ENCODE data around the gene CD8B2. TPM values are rescaled to one million over a fixed set of nuclear protein-coding genes. Genes with fewer than 3 reads are reported as not detected.
"Not testable (repeated sequence)": the region's sequence is repeated elsewhere in the genome, so short reads cannot be mapped to it uniquely, and the experiment has no call there.

The CD8B2 gene
- total and polyA plus RNA-seq, 5 donors: not detected

GRCh38 chr2:106513391-106513790 lies 26.2 kb downstream of the CD8B2 start:
- H3K27ac ChIP-seq (ENCODE audit: low read length); H3K9me3 ChIP-seq (ENCODE audit: control insufficient read depth, low read length); H3K4me1 ChIP-seq (ENCODE audit: control insufficient read depth, insufficient read depth, low read length); DNase-seq; intact Hi-C loops (cut with DNase I); H3K27me3 ChIP-seq (ENCODE audit: control insufficient read depth, insufficient read depth); ATAC-seq; H3K4me3 ChIP-seq (ENCODE audit: low read length): not testable (repeated sequence)
- WGBS: 92% methylated on average over 3 of the region's 5 CpGs

GRCh38 chr2:106514827-106515226 lies 27.7 kb downstream of the CD8B2 start:
- H3K27ac ChIP-seq (ENCODE audit: low read length); ATAC-seq; intact Hi-C loops (cut with DNase I); H3K9me3 ChIP-seq (ENCODE audit: control insufficient read depth, low read length); H3K4me1 ChIP-seq (ENCODE audit: control insufficient read depth, insufficient read depth, low read length); H3K4me3 ChIP-seq (ENCODE audit: low read length); H3K27me3 ChIP-seq (ENCODE audit: control insufficient read depth, insufficient read depth); DNase-seq: not testable (repeated sequence)
- WGBS: 83% methylated on average over 3 of the region's 3 CpGs

- no peaks in the 10 kb centered on the region for H3K27me3 ChIP-seq (ENCODE audit: control insufficient read depth, insufficient read depth)
- no peaks in the 10 kb centered on the region for H3K4me1 ChIP-seq (ENCODE audit: control insufficient read depth, insufficient read depth, low read length)
- H3K4me3 ChIP-seq (ENCODE audit: low read length): no peak overlapping the region
- H3K27ac ChIP-seq (ENCODE audit: low read length): no peak overlapping the region
- no peaks in the 10 kb centered on the region for H3K9me3 ChIP-seq (ENCODE audit: control insufficient read depth, low read length)
- DNase-seq (no peak), ATAC-seq (no peak)
- WGBS: 72% methylated on average over 4 of the region's 4 CpGs
- intact Hi-C loops (cut with DNase I): no loop called here
These were observed 29.3 kb downstream of the CD8B2 start for GRCh38 chr2:106516436-106516835.

- ATAC-seq: no peak
- WGBS: 91% methylated on average over 1 of the region's 1 CpG
These were observed 29.7 kb downstream of the CD8B2 start for GRCh38 chr2:106516864-106517263.

GRCh38 chr2:106517329-106517728 lies 30.2 kb downstream of the CD8B2 start:
- Histone ChIP-seq H3K9me3 (ENCODE audit: control insufficient read depth, low read length) (no peaks in the 10 kb centered on the region), H3K4me3 (ENCODE audit: low read length) (no peak overlapping the region), H3K4me1 (ENCODE audit: control insufficient read depth, insufficient read depth, low read length) (no peaks in the 10 kb centered on the region), H3K27ac (ENCODE audit: low read length) (no peak overlapping the region), H3K27me3 (ENCODE audit: control insufficient read depth, insufficient read depth) (no peaks in the 10 kb centered on the region)
- no peak for DNase-seq
- ATAC-seq: no peak
- intact Hi-C loops (cut with DNase I): no loop called here
- WGBS: 93% methylated on average over 11 of the region's 11 CpGs

More at GRCh38 chr2:106516864-106517263, 29.7 kb downstream of the CD8B2 start:
- intact Hi-C loops (cut with DNase I): no loop called here
- no peaks in the 10 kb centered on the region for H3K9me3 ChIP-seq (ENCODE audit: control insufficient read depth, low read length)
- H3K4me1 ChIP-seq (ENCODE audit: control insufficient read depth, insufficient read depth, low read length): no peaks in the 10 kb centered on the region
- H3K27me3 ChIP-seq (ENCODE audit: control insufficient read depth, insufficient read depth): no peaks in the 10 kb centered on the region
- H3K27ac ChIP-seq (ENCODE audit: low read length): no peak overlapping the region
- no peak overlapping the region for H3K4me3 ChIP-seq (ENCODE audit: low read length)
- no peak for DNase-seq

GRCh38 chr2:106519767-106520166 lies 32.6 kb downstream of the CD8B2 start:
- no peak overlapping the region for H3K27ac ChIP-seq (ENCODE audit: low read length)
- ATAC-seq: no peak
- H3K9me3 ChIP-seq (ENCODE audit: control insufficient read depth, low read length): no peaks in the 10 kb centered on the region
- no peak for DNase-seq
- H3K4me3 ChIP-seq (ENCODE audit: low read length): no peak overlapping the region
- 75% methylated on average over 5 of the region's 5 CpGs for WGBS
- H3K4me1 ChIP-seq (ENCODE audit: control insufficient read depth, insufficient read depth, low read length): no peaks in the 10 kb centered on the region
- no peaks in the 10 kb centered on the region for H3K27me3 ChIP-seq (ENCODE audit: control insufficient read depth, insufficient read depth)
- intact Hi-C loops (cut with DNase I): no loop called here

GRCh38 chr2:106521016-106521415 lies 33.9 kb downstream of the CD8B2 start:
- no peaks in the 10 kb centered on the region for H3K9me3 ChIP-seq (ENCODE audit: control insufficient read depth, low read length)
- H3K27me3 ChIP-seq (ENCODE audit: control insufficient read depth, insufficient read depth): no peaks in the 10 kb centered on the region
- no peak overlapping the region for H3K4me3 ChIP-seq (ENCODE audit: low read length)
- no peak overlapping the region for H3K27ac ChIP-seq (ENCODE audit: low read length)
- DNase-seq: no peak
- no peak for ATAC-seq
- WGBS: 80% methylated on average over 9 of the region's 9 CpGs
- no peaks in the 10 kb centered on the region for H3K4me1 ChIP-seq (ENCODE audit: control insufficient read depth, insufficient read depth, low read length)
- intact Hi-C loops (cut with DNase I): no loop called here

GRCh38 chr2:106523976-106524665 lies 37.0 kb downstream of the CD8B2 start:
- WGBS: 89% methylated on average over 6 of the region's 6 CpGs
- DNase-seq: no peak
- Histone ChIP-seq H3K27me3 (ENCODE audit: control insufficient read depth, insufficient read depth) (no peaks in the 10 kb centered on the region), H3K27ac (ENCODE audit: low read length) (no peak overlapping the region), H3K9me3 (ENCODE audit: control insufficient read depth, low read length) (no peaks in the 10 kb centered on the region), H3K4me1 (ENCODE audit: control insufficient read depth, insufficient read depth, low read length) (no peaks in the 10 kb centered on the region), H3K4me3 (ENCODE audit: low read length) (no peak overlapping the region)
- no peak for ATAC-seq
- intact Hi-C loops (cut with DNase I): no loop called here

GRCh38 chr2:106530866-106531265 lies 43.7 kb downstream of the CD8B2 start:
- DNase-seq: no peak
- intact Hi-C loops (cut with DNase I): loop anchor here in 1 of 4 donors (10.0 kb wide), 1 partner anchor 426 kb away; no protein-coding TSS in a partner anchor
- H3K4me1 ChIP-seq (ENCODE audit: control insufficient read depth, insufficient read depth, low read length): no peaks in the 10 kb centered on the region
- no peak overlapping the region for H3K27ac ChIP-seq (ENCODE audit: low read length)
- H3K4me3 ChIP-seq (ENCODE audit: low read length): no peak overlapping the region
- 57% methylated on average over 2 of the region's 2 CpGs for WGBS
- H3K9me3 ChIP-seq (ENCODE audit: control insufficient read depth, low read length): no peaks in the 10 kb centered on the region
- no peak for ATAC-seq
- H3K27me3 ChIP-seq (ENCODE audit: control insufficient read depth, insufficient read depth): no peaks in the 10 kb centered on the region

GRCh38 chr2:106531676-106532214 lies 44.6 kb downstream of the CD8B2 start:
- intact Hi-C loops (cut with DNase I): loop anchor here in 1 of 4 donors (10.0 kb wide), 1 partner anchor 427 kb away; no protein-coding TSS in a partner anchor
- no peak for ATAC-seq
- H3K27me3 ChIP-seq (ENCODE audit: control insufficient read depth, insufficient read depth): no peaks in the 10 kb centered on the region

GRCh38 chr2:106532236-106532635 lies 45.1 kb downstream of the CD8B2 start:
- intact Hi-C loops (cut with DNase I): loop anchor here in 1 of 4 donors (10.0 kb wide), 1 partner anchor 427 kb away; no protein-coding TSS in a partner anchor
- Histone ChIP-seq H3K27me3 (ENCODE audit: control insufficient read depth, insufficient read depth) (no peaks in the 10 kb centered on the region), H3K4me3 (ENCODE audit: low read length) (no peak overlapping the region), H3K4me1 (ENCODE audit: control insufficient read depth, insufficient read depth, low read length) (no peaks in the 10 kb centered on the region), H3K9me3 (ENCODE audit: control insufficient read depth, low read length) (no peaks in the 10 kb centered on the region), H3K27ac (ENCODE audit: low read length) (no peak overlapping the region)
- ATAC-seq (no peak), DNase-seq (no peak)
- 66% methylated on average over 3 of the region's 3 CpGs for WGBS

More at GRCh38 chr2:106531676-106532214, 44.6 kb downstream of the CD8B2 start:
- no peaks in the 10 kb centered on the region for H3K4me1 ChIP-seq (ENCODE audit: control insufficient read depth, insufficient read depth, low read length)
- no peaks in the 10 kb centered on the region for H3K9me3 ChIP-seq (ENCODE audit: control insufficient read depth, low read length)
- WGBS: 79% methylated on average over 7 of the region's 7 CpGs
- no peak overlapping the region for H3K27ac ChIP-seq (ENCODE audit: low read length)
- DNase-seq: no peak
- H3K4me3 ChIP-seq (ENCODE audit: low read length): no peak overlapping the region

Data from right cardiac atrium (tissue), 5 donors.